CD14-positive monocyte (primary cell): Measurements from ENCODE around the gene DLGAP3. TPM values are rescaled to one million over a fixed set of nuclear protein-coding genes. Genes with fewer than 3 reads are reported as not detected.

ENCODE experiments used
- DNase-seq, 3 donors: peaks; one replicate each; pipeline ENCODE4 v3.0.0-alpha.2; 2011 to 2022
- H2AFZ ChIP-seq: 2 replicates; pipeline ENCODE4 v1.6.0; 2012; ENCODE audit warnings: mild to moderate bottlenecking, low read depth, low read length, inconsistent platforms; ENCODE audit not compliant: insufficient read depth, poor library complexity, severe bottlenecking
- H3K27ac ChIP-seq, 2 donors: 1 replicate in 1 of 2; 2 replicates in 1 of 2; pipeline ENCODE4 v1.5.1; 2012 to 2013; ENCODE audit warnings: low read length in 2 of 2, control low read depth in 1 of 2, inconsistent platforms in 1 of 2, low read depth in 1 of 2, mild to moderate bottlenecking in 1 of 2
- H3K27me3 ChIP-seq, 2 donors: one replicate each; pipeline versions ENCODE4 v1.6.0 to v1.6.1; 2011 to 2013; ENCODE audit warnings: low read length in 2 of 2; ENCODE audit not compliant: control insufficient read depth in 2 of 2, insufficient read depth in 2 of 2
- H3K36me3 ChIP-seq, 2 donors: replicated peaks in 1 of 2; 1 replicate in 1 of 2; 2 replicates in 1 of 2; pipeline versions ENCODE4 v1.5.1 to v1.6.1; 2012 to 2013; ENCODE audit warnings: low read length in 2 of 2, control low read depth in 1 of 2, inconsistent platforms in 1 of 2, mild to moderate bottlenecking in 1 of 2; ENCODE audit not compliant: insufficient read depth in 2 of 2, control insufficient read depth in 1 of 2
- H3K4me1 ChIP-seq, 2 donors: 1 replicate in 1 of 2; 2 replicates in 1 of 2; pipeline versions ENCODE4 v1.5.1 to v1.6.1; 2012 to 2013; ENCODE audit warnings: low read length in 2 of 2, control low read depth in 1 of 2, inconsistent platforms in 1 of 2, mild to moderate bottlenecking in 1 of 2, moderate library complexity in 1 of 2; ENCODE audit not compliant: insufficient read depth in 2 of 2, control insufficient read depth in 1 of 2
- H3K4me2 ChIP-seq: replicated peaks from 2 replicates; pipeline ENCODE3; 2012; ENCODE audit warnings: low read length, moderate library complexity, mild to moderate bottlenecking; ENCODE audit not compliant: poor library complexity, severe bottlenecking; ENCODE audit errors: extremely low read depth
- H3K4me3 ChIP-seq, 3 experiments: fragments of 200-600 bp in 1 of 3; sonication (generic) in 1 of 3; replicated peaks in 1 of 3; 1 replicate in 2 of 3; 2 replicates in 1 of 3; pipeline ENCODE4 v1.5.1; 2011 to 2013; ENCODE audit warnings: low read length in 3 of 3, mild to moderate bottlenecking in 3 of 3, control low read depth in 2 of 3, low read depth in 2 of 3, inconsistent platforms in 1 of 3, moderate library complexity in 1 of 3
- H3K79me2 ChIP-seq: 2 replicates; pipeline ENCODE4 v1.6.0; 2012; ENCODE audit warnings: mild to moderate bottlenecking, control low read depth, inconsistent platforms, low read length, moderate library complexity; ENCODE audit not compliant: insufficient read depth
- H3K9ac ChIP-seq: 2 replicates; pipeline ENCODE4 v1.6.0; 2017; ENCODE audit warnings: low read length, mild to moderate bottlenecking; ENCODE audit not compliant: insufficient read depth, poor library complexity, severe bottlenecking
- H3K9me3 ChIP-seq, 2 donors: replicated peaks in 1 of 2; 1 replicate in 1 of 2; 2 replicates in 1 of 2; pipeline versions ENCODE4 v1.5.1 to v1.6.1; 2012 to 2013; ENCODE audit warnings: low read length in 2 of 2, control low read depth in 1 of 2; ENCODE audit not compliant: control insufficient read depth in 1 of 2, insufficient read depth in 1 of 2
- H4K20me1 ChIP-seq: 2 replicates; pipeline ENCODE4 v1.6.0; 2012; ENCODE audit warnings: mild to moderate bottlenecking, low read length, control low read depth, moderate library complexity; ENCODE audit not compliant: insufficient read depth
- H3K27ac Mint-ChIP-seq, 7 donors: one replicate each; pipeline ENCODE4 v1.8.0; 2020; ENCODE audit warnings: mild to moderate bottlenecking in 7 of 7, mixed read lengths in 7 of 7, moderate library complexity in 6 of 7, inconsistent platforms in 2 of 7
- H3K27me3 Mint-ChIP-seq, 3 donors: one replicate each; pipeline ENCODE4 v1.8.0; 2021 to 2022; ENCODE audit warnings: low read depth in 3 of 3, mild to moderate bottlenecking in 3 of 3, mixed read lengths in 3 of 3, moderate library complexity in 3 of 3, inconsistent platforms in 1 of 3
- H3K36me3 Mint-ChIP-seq, 2 donors: one replicate each; pipeline ENCODE4 v1.8.0; 2020; ENCODE audit warnings: mixed read lengths in 2 of 2, inconsistent platforms in 1 of 2, mild to moderate bottlenecking in 1 of 2
- H3K4me1 Mint-ChIP-seq: one replicate; pipeline ENCODE4 v1.8.0; 2020; ENCODE audit warnings: mild to moderate bottlenecking, mixed read lengths
- H3K4me3 Mint-ChIP-seq, 2 donors: one replicate each; pipeline ENCODE4 v1.8.0; 2020; ENCODE audit warnings: mild to moderate bottlenecking in 2 of 2, mixed read lengths in 2 of 2, moderate library complexity in 1 of 2
- H3K9me3 Mint-ChIP-seq, 7 donors: one replicate each; pipeline ENCODE4 v1.8.0; 2020 to 2022; ENCODE audit warnings: mixed read lengths in 7 of 7, mild to moderate bottlenecking in 6 of 7, moderate library complexity in 6 of 7, inconsistent platforms in 2 of 7
- CTCF ChIP-seq: fragments of 200-600 bp; IDR thresholded peaks from one replicate; pipeline ENCODE4 v1.8.0; 2022; ENCODE audit warnings: antibody characterized with exemption, mild to moderate bottlenecking
- WGBS: methylation state at CpG from one replicate; pipeline ENCODE4 v1.1.5; 2013; ENCODE audit warnings: missing lambda C conversion rate; ENCODE audit not compliant: insufficient coverage; 5-methylcytosine and 5-hydroxymethylcytosine counted together
- intact Hi-C, 2 donors: fragments of 100-400 bp; cut with micrococcal nuclease; formaldehyde crosslinking; loops; one replicate each; pipeline versions ENCODE4 v1.15.0 to v1.15.1; 2023
- polyA plus RNA-seq, 3 donors: library from polyadenylated mRNA; depleted of rRNA in 1 of 3; unstranded in 2 of 3; stranded (reverse) in 1 of 3; fragments of 300-500 nt in 2 of 3; fragments of >200 nt in 1 of 3; fragmentation: Illumina TruSeq in 2 of 3; gene quantifications; 1 replicate in 2 of 3; 2 replicates in 1 of 3; pipeline ENCODE4 v1.2.3, GENCODE V29; 2012 to 2021

DLGAP3 gene
- polyA plus RNA-seq, 3 donors = 0.10 to 0.56 (median 0.16) TPM

DNA sequence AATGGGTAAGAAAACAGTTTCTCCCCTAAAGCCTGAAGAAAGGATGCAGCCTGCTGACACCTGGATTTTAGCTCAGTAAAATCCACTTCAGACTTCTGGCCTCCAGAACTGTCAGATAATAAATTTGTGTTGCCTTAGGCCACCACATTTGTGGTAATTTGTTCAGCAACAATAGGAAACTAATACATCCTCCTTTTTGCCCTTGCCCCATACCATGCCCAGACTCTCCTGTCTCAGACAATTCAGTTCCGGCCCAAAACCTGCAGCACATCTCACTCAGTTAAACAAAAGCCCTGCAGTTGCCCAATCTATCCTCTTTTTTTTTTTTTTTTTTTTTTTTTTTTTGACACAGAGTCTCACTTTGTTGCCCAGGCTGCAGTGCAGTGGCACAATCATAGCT lies 95.7 kb downstream of the DLGAP3 start:
- intact Hi-C loops = no loop called here
- Histone ChIP-seq H3K36me3 (no peaks in the 10 kb centered on the region), H3K9me3 (no peaks in the 10 kb centered on the region), H3K79me2 (no peaks in the 10 kb centered on the region), H3K4me1 (no peaks in the 10 kb centered on the region), H3K9ac (no peak overlapping the region), H3K4me3 (no peak overlapping the region), H3K27ac (no peak overlapping the region), H2AFZ (no peak overlapping the region), H3K27me3 (no peaks in the 10 kb centered on the region), H3K4me2 (no peak overlapping the region), H4K20me1 (no peaks in the 10 kb centered on the region)
- Mint-ChIP-seq H3K4me1 (peaks cover 4% of the 10 kb centered on the region), H3K9me3 (no peaks in the 10 kb centered on the region), H3K36me3 (no peaks in the 10 kb centered on the region), H3K27ac (no peak overlapping the region), H3K4me3 (no peak overlapping the region), H3K27me3 (peaks cover 1 to 3% (median 2%) of the 10 kb centered on the region in 3 donors)
- 50% methylated on average over 1 of the region's 1 CpG for WGBS
- TF ChIP-seq CTCF = no peak
- DNase-seq = no peak

- Mint-ChIP-seq H3K27ac (peak overlapping the region in 1 of 7 donors; percentile 56), H3K27me3 (peaks cover 3 to 5% (median 5%) of the 10 kb centered on the region in 3 donors), H3K4me1 (peaks cover 4% of the 10 kb centered on the region), H3K9me3 (no peaks in the 10 kb centered on the region), H3K36me3 (no peaks in the 10 kb centered on the region), H3K4me3 (no peak overlapping the region)
- H3K27ac ChIP-seq = no peak overlapping the region
- no peaks in the 10 kb centered on the region for H3K36me3 ChIP-seq
- no peaks in the 10 kb centered on the region for H4K20me1 ChIP-seq
- no peak overlapping the region for H3K9ac ChIP-seq
- H3K27me3 ChIP-seq = no peaks in the 10 kb centered on the region
- H3K79me2 ChIP-seq = no peaks in the 10 kb centered on the region
- no peak for TF ChIP-seq CTCF
- 84% methylated on average over 5 of the region's 6 CpGs for WGBS
- intact Hi-C loops = no loop called here
- no peak overlapping the region for H3K4me3 ChIP-seq
- no peak overlapping the region for H2AFZ ChIP-seq
- no peak for DNase-seq
- no peaks in the 10 kb centered on the region for H3K4me1 ChIP-seq
- no peaks in the 10 kb centered on the region for H3K9me3 ChIP-seq
- no peak overlapping the region for H3K4me2 ChIP-seq
Measured at GRCh38 chr1:34831721-34832246, 97.7 kb downstream of the DLGAP3 start.
